ENCODE measurements around the gene SCN8A. TPM values are rescaled to one million over a fixed set of nuclear protein-coding genes. Genes with fewer than 3 reads are reported as not detected.

SCN8A gene
- total RNA-seq, 1 experiment from 2014 or later = 5.4 TPM

- POLR2A ChIA-PET (ENCODE audit: low non-redundant PET) = interaction anchor here (1.0 kb wide), 1 partner anchor 104 kb away, joined by 8 read pairs; no protein-coding TSS in a partner anchor
- H3K27me3 ChIP-seq (replicated peaks; ENCODE audit: insufficient read depth, low read depth, low read length, poor library complexity) = peaks cover 15% of the 10 kb centered on the region
- H3K4me3 ChIP-seq (ENCODE audit: low read depth, low read length, poor library complexity, severe bottlenecking) = no peak overlapping the region
- H3K9me3 ChIP-seq (ENCODE audit: low read depth, low read length, poor library complexity, severe bottlenecking) = no peaks in the 10 kb centered on the region
- peaks cover 6% of the 10 kb centered on the region for H3K4me1 ChIP-seq (ENCODE audit: insufficient read depth, low read length, poor library complexity, severe bottlenecking)
- intact Hi-C loops (cut with micrococcal nuclease; ENCODE audit: unreplicated experiment) = no loop called here
- TF ChIP-seq, protein P1, sequence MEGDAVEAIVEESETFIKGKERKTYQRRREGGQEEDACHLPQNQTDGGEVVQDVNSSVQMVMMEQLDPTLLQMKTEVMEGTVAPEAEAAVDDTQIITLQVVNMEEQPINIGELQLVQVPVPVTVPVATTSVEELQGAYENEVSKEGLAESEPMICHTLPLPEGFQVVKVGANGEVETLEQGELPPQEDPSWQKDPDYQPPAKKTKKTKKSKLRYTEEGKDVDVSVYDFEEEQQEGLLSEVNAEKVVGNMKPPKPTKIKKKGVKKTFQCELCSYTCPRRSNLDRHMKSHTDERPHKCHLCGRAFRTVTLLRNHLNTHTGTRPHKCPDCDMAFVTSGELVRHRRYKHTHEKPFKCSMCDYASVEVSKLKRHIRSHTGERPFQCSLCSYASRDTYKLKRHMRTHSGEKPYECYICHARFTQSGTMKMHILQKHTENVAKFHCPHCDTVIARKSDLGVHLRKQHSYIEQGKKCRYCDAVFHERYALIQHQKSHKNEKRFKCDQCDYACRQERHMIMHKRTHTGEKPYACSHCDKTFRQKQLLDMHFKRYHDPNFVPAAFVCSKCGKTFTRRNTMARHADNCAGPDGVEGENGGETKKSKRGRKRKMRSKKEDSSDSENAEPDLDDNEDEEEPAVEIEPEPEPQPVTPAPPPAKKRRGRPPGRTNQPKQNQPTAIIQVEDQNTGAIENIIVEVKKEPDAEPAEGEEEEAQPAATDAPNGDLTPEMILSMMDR (conservative IDR thresholded peaks at IDR 0.05; ENCODE audit: low read depth, low read length) = no peak
- TF ChIP-seq EZH2 (IDR thresholded peaks at IDR 0.05; ENCODE audit: borderline replicate concordance, low read depth, low read length, poor library complexity, severe bottlenecking) = no peak
- H3K36me3 ChIP-seq (ENCODE audit: insufficient read depth, low read length, poor library complexity, severe bottlenecking) = no peaks in the 10 kb centered on the region
- no TSS peak for BruUV-seq (replicated peaks)
- CTCF ChIA-PET = interaction anchor here (0.6 kb wide), 1 partner anchor 310 kb away, joined by 5 read pairs; no protein-coding TSS in a partner anchor
- H3K27ac ChIP-seq (ENCODE audit: low read depth, low read length, poor library complexity, severe bottlenecking) = no peak overlapping the region
- no peak for DNase-seq (ENCODE audit: low spot score)
Measured at GRCh38 chr12:51850081-51850964, 259.3 kb downstream of the SCN8A start.

DNA sequence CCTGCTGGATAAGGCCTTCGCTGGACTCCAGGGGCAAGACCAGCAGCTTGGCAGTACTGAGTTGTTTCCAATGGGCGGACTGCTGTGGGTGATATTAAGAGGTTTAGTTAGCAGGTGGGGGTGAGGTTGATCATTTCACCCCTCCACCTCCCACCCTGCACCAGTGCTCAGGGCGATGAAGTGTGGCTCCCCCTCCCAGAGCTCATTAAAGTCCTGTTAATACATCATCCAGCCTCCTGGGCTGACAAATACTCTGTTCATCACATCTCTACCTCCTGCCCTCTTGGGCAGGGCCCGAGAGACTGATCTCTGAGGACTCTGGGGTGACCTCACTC lies 259.9 kb downstream of the SCN8A start:
- Histone ChIP-seq H3K4me1 (ENCODE audit: insufficient read depth, low read length, poor library complexity, severe bottlenecking) (peaks cover 6% of the 10 kb centered on the region), H3K9me3 (ENCODE audit: low read depth, low read length, poor library complexity, severe bottlenecking) (no peaks in the 10 kb centered on the region), H3K27ac (ENCODE audit: low read depth, low read length, poor library complexity, severe bottlenecking) (no peak overlapping the region), H3K4me3 (ENCODE audit: low read depth, low read length, poor library complexity, severe bottlenecking) (no peak overlapping the region), H3K27me3 (replicated peaks; ENCODE audit: insufficient read depth, low read depth, low read length, poor library complexity) (peaks cover 20% of the 10 kb centered on the region), H3K36me3 (ENCODE audit: insufficient read depth, low read length, poor library complexity, severe bottlenecking) (no peaks in the 10 kb centered on the region)
- TF ChIP-seq, protein P1 (conservative IDR thresholded peaks at IDR 0.05; ENCODE audit: low read depth, low read length) = no peak
- TF ChIP-seq EZH2 (IDR thresholded peaks at IDR 0.05; ENCODE audit: borderline replicate concordance, low read depth, low read length, poor library complexity, severe bottlenecking) = no peak
- POLR2A ChIA-PET (ENCODE audit: low non-redundant PET) = no interaction called here
- BruUV-seq (replicated peaks) = no TSS peak
- intact Hi-C loops (cut with micrococcal nuclease; ENCODE audit: unreplicated experiment) = no loop called here
- no peak for DNase-seq (ENCODE audit: low spot score)
- CTCF ChIA-PET = no interaction called here

DNA sequence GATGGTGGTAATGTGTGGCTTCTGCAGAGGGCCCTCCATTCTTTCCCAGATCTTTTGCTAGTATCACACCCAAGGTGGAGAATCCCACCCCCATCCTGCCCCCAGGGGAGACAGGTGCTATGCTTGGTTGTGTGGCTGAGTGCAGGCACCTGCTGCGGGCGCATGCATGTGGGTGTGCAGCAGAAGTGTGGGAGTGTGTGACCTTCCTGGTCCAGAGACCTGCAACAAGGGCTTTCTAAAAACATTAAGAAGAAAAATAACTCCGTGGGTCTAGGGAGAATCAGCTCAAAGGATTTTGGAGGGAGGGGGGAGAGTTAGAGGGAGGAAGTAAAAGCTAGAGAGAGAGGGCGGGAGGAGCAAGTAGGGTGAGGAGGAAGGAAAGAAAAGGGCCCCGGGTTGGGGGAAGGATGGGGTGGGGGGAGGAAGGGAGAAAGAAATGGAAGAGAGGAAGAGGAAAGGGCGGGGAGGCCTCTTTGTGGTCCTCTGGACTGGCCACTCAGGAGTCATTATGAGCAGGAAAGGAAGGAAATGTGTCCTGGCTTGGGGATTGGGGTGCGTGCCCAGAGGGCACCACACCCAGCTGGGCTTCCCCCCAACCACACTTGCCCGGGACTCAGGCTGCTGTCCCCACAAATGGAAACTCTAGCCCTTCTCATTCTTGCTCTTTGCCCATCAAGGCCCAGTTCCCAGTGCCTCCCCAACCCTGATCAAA lies 260.5 kb downstream of the SCN8A start:
- ChIA-PET POLR2A (ENCODE audit: low non-redundant PET) (no interaction called here), CTCF (no interaction called here)
- BruUV-seq (replicated peaks) = no TSS peak
- TF ChIP-seq, protein P1 (conservative IDR thresholded peaks at IDR 0.05; ENCODE audit: low read depth, low read length) = no peak
- no peak for TF ChIP-seq EZH2 (IDR thresholded peaks at IDR 0.05; ENCODE audit: borderline replicate concordance, low read depth, low read length, poor library complexity, severe bottlenecking)
- peaks cover 6% of the 10 kb centered on the region for H3K4me1 ChIP-seq (ENCODE audit: insufficient read depth, low read length, poor library complexity, severe bottlenecking)
- H3K9me3 ChIP-seq (ENCODE audit: low read depth, low read length, poor library complexity, severe bottlenecking) = no peaks in the 10 kb centered on the region
- no peak overlapping the region for H3K27ac ChIP-seq (ENCODE audit: low read depth, low read length, poor library complexity, severe bottlenecking)
- no peaks in the 10 kb centered on the region for H3K36me3 ChIP-seq (ENCODE audit: insufficient read depth, low read length, poor library complexity, severe bottlenecking)
- peaks cover 21% of the 10 kb centered on the region for H3K27me3 ChIP-seq (replicated peaks; ENCODE audit: insufficient read depth, low read depth, low read length, poor library complexity)
- intact Hi-C loops (cut with micrococcal nuclease; ENCODE audit: unreplicated experiment) = no loop called here
- DNase-seq (ENCODE audit: low spot score) = no peak
- no peak overlapping the region for H3K4me3 ChIP-seq (ENCODE audit: low read depth, low read length, poor library complexity, severe bottlenecking)

Measured in A673 (cell line).